ENCODE data around the gene TFIP11. TPM values are rescaled to one million over a fixed set of nuclear protein-coding genes. Genes with fewer than 3 reads are reported as not detected.

Gene TFIP11
- total and polyA plus RNA-seq, 3 experiments from 2014 or later, result 41.5 to 58.8 (median 53.9) TPM

DNA sequence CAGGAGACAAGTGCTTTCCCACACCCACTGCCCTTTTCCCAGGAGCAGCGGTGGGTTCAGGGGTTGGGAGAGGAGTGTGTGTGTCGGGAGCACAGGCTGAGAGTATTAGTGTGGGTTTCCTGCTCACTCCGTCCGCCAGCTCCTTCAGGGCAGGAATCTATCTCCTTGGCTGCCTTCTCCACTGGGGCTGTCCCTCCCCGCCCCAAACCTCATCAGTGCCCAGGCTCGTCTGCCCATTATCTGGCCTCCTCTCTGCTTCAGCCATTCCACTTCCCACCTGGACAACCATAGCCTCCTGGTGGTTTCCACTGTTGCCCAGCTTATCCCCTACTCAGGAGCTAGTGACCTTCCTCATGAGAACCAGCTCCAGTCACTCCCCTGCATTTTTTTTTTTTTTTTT lies 63.3 kb downstream of the TFIP11 start:
- no peaks in the 10 kb centered on the region for H3K27me3 Mint-ChIP-seq
- ChIA-PET POLR2A (no interaction called here), CTCF (no interaction called here)

GRCh38 chr22:26448334-26448733 lies 63.9 kb downstream of the TFIP11 start:
- H3K4me1 Mint-ChIP-seq, result no peaks in the 10 kb centered on the region
- peaks cover 0 to 51% (median 10%) of the 10 kb centered on the region in 3 donors for H3K36me3 Mint-ChIP-seq
- peak overlapping the region in 2 of 8 donors; percentile 23 to 44 for H3K27ac Mint-ChIP-seq
- POLR2A ChIA-PET, result no interaction called here
- no peak overlapping the region for H3K4me3 Mint-ChIP-seq
- Histone ChIP-seq H3K27me3 (ENCODE audit: insufficient read depth, low read length, poor library complexity, severe bottlenecking) (no peaks in the 10 kb centered on the region), H3K4me3 (ENCODE audit: low read length) (no peak overlapping the region), H3K9me3 (ENCODE audit: low read length) (no peaks in the 10 kb centered on the region), H3K27ac (ENCODE audit: low read depth, low read length) (no peak overlapping the region), H3K4me1 (ENCODE audit: insufficient read depth, low read length) (no peaks in the 10 kb centered on the region), H3K36me3 (ENCODE audit: insufficient read depth, low read length) (peaks cover 9% of the 10 kb centered on the region)
- no peaks in the 10 kb centered on the region for H3K27me3 Mint-ChIP-seq
- no peaks in the 10 kb centered on the region for H3K9me3 Mint-ChIP-seq
- CTCF ChIA-PET, result no interaction called here
- DNase-seq, result no peak

More for the DNA sequence above, 63.3 kb downstream of the TFIP11 start:
- DNase-seq, result no peak
- Mint-ChIP-seq H3K27ac (no peak overlapping the region), H3K36me3 (peaks cover 0 to 55% (median 10%) of the 10 kb centered on the region in 3 donors), H3K4me1 (no peaks in the 10 kb centered on the region), H3K9me3 (no peaks in the 10 kb centered on the region), H3K4me3 (no peak overlapping the region)
- H3K27me3 ChIP-seq (ENCODE audit: insufficient read depth, low read length, poor library complexity, severe bottlenecking), result no peaks in the 10 kb centered on the region
- H3K4me1 ChIP-seq (ENCODE audit: insufficient read depth, low read length), result no peaks in the 10 kb centered on the region
- no peak overlapping the region for H3K27ac ChIP-seq (ENCODE audit: low read depth, low read length)
- peaks cover 15% of the 10 kb centered on the region for H3K36me3 ChIP-seq (ENCODE audit: insufficient read depth, low read length)
- H3K9me3 ChIP-seq (ENCODE audit: low read length), result no peaks in the 10 kb centered on the region
- H3K4me3 ChIP-seq (ENCODE audit: low read length), result no peak overlapping the region

GRCh38 chr22:26447584-26448329 lies 64.5 kb downstream of the TFIP11 start:
- H3K27me3 ChIP-seq (ENCODE audit: insufficient read depth, low read length, poor library complexity, severe bottlenecking), result no peaks in the 10 kb centered on the region
- H3K27ac Mint-ChIP-seq, result peak overlapping the region in 4 of 8 donors; percentile 47 to 80 (median 70)
- ChIA-PET CTCF (interaction anchor here (1.7 kb wide), 1 partner anchor 14 kb away, joined by 3 read pairs; no protein-coding TSS in a partner anchor), POLR2A (no interaction called here)
- no peaks in the 10 kb centered on the region for H3K4me1 ChIP-seq (ENCODE audit: insufficient read depth, low read length)
- no peaks in the 10 kb centered on the region for H3K27me3 Mint-ChIP-seq
- H3K9me3 ChIP-seq (ENCODE audit: low read length), result no peaks in the 10 kb centered on the region
- peaks cover 6% of the 10 kb centered on the region for H3K36me3 ChIP-seq (ENCODE audit: insufficient read depth, low read length)
- no peaks in the 10 kb centered on the region for H3K4me1 Mint-ChIP-seq
- DNase-seq, result no peak
- H3K4me3 ChIP-seq (ENCODE audit: low read length), result no peak overlapping the region
- H3K9me3 Mint-ChIP-seq, result no peaks in the 10 kb centered on the region
- no peak overlapping the region for H3K4me3 Mint-ChIP-seq
- peaks cover 0 to 51% (median 10%) of the 10 kb centered on the region in 3 donors for H3K36me3 Mint-ChIP-seq
- H3K27ac ChIP-seq (ENCODE audit: low read depth, low read length), result no peak overlapping the region

DNA sequence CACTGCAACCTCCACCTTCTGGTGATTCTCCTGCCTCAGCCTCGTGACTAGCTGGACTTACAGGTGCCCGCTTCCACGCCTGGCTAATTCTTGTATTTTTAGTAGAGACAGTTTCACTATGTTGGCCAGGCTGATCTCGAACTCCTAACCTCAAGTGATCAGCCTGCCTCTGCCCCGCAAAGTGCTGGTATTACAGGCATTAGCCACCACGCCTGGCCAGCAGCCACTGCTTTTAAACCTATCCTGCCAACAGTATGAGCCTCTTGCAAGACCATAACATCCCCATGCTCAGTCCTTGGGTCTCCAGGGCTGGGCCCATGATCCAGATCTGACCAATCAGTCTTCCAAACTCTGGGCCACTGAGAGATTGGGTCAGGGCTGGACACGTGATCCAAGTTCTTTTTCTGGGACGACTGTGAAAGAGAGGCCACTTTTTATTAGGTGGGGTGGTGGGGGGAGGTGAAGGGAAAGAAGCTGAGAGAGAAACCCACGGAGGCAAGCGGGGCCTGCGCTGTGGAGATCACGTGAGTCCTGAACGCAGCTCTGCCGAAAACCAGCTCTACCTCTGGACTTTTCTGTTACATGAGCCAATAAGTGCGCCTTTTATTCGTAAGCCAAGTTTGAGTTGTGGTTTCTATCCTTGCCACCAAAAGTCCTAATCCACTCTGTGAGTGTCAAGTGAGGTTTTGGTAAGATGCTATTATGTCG lies 65.3 kb downstream of the TFIP11 start:
- DNase-seq, result no peak
- no peaks in the 10 kb centered on the region for H3K4me1 Mint-ChIP-seq
- H3K4me3 Mint-ChIP-seq, result no peak overlapping the region
- no peaks in the 10 kb centered on the region for H3K27me3 Mint-ChIP-seq
- peak overlapping the region in 3 of 8 donors; percentile 36 to 63 (median 38) for H3K27ac Mint-ChIP-seq
- no peaks in the 10 kb centered on the region for H3K4me1 ChIP-seq (ENCODE audit: insufficient read depth, low read length)
- H3K36me3 ChIP-seq (ENCODE audit: insufficient read depth, low read length), result peaks cover 6% of the 10 kb centered on the region
- POLR2A ChIA-PET, result no interaction called here
- peaks cover 0 to 49% (median 10%) of the 10 kb centered on the region in 3 donors for H3K36me3 Mint-ChIP-seq
- no peak overlapping the region for H3K27ac ChIP-seq (ENCODE audit: low read depth, low read length)
- no peaks in the 10 kb centered on the region for H3K9me3 ChIP-seq (ENCODE audit: low read length)
- no peaks in the 10 kb centered on the region for H3K27me3 ChIP-seq (ENCODE audit: insufficient read depth, low read length, poor library complexity, severe bottlenecking)
- no peaks in the 10 kb centered on the region for H3K9me3 Mint-ChIP-seq
- no peak overlapping the region for H3K4me3 ChIP-seq (ENCODE audit: low read length)
- CTCF ChIA-PET, result interaction anchor here (1.7 kb wide), 1 partner anchor 15 kb away, joined by 3 read pairs; no protein-coding TSS in a partner anchor

DNA sequence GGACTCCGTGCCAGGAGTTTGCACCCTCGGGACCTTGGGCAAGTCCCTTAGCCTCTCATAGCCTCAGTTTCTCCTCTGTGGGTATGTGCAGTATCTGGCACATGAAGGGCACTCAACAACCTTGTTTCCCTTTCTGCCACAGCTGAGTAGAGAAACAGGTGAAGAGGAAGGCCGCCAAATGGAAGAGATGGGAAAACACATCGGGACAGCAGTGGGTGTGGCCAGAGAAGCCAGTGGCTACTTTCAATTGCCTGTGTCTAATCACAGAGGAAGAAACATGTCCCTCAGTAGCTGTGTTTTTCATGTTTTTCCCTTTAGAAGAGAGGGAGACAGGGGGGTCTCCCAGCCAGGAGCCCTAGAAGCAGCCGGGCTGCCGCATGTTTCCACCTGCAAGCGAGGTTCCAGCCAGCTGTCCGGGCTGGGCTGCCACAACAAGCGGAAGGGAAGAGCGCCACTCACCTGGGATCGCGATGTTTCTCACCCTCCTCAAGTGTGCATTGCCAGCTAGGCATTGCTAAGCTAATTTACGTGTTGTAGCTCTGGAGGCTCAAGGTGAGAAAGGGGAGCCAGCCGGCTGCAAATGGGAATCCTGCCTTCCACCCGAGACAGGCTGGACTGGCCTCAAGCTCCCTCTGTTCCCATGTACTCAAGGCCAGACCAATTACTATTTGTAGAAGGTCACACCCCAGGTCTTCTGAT lies 66.5 kb downstream of the TFIP11 start:
- peaks cover 0 to 2% (median 0%) of the 10 kb centered on the region in 3 donors for H3K4me1 Mint-ChIP-seq
- no peak overlapping the region for H3K4me3 ChIP-seq (ENCODE audit: low read length)
- peaks cover 0 to 39% (median 6%) of the 10 kb centered on the region in 3 donors for H3K36me3 Mint-ChIP-seq
- H3K27me3 ChIP-seq (ENCODE audit: insufficient read depth, low read length, poor library complexity, severe bottlenecking), result no peaks in the 10 kb centered on the region
- H3K27ac Mint-ChIP-seq, result peak overlapping the region in 2 of 8 donors; percentile 59 to 95
- CTCF ChIA-PET, result interaction anchor here (1.7 kb wide), 1 partner anchor 16 kb away, joined by 3 read pairs; no protein-coding TSS in a partner anchor
- DNase-seq, result no peak
- no peak overlapping the region for H3K27ac ChIP-seq (ENCODE audit: low read depth, low read length)
- POLR2A ChIA-PET, result no interaction called here
- no peaks in the 10 kb centered on the region for H3K27me3 Mint-ChIP-seq
- H3K4me1 ChIP-seq (ENCODE audit: insufficient read depth, low read length), result no peaks in the 10 kb centered on the region
- H3K9me3 Mint-ChIP-seq, result no peaks in the 10 kb centered on the region
- no peaks in the 10 kb centered on the region for H3K9me3 ChIP-seq (ENCODE audit: low read length)
- no peak overlapping the region for H3K4me3 Mint-ChIP-seq
- no peaks in the 10 kb centered on the region for H3K36me3 ChIP-seq (ENCODE audit: insufficient read depth, low read length)

GRCh38 chr22:26444777-26445176 lies 67.5 kb downstream of the TFIP11 start:
- Histone ChIP-seq H3K36me3 (ENCODE audit: insufficient read depth, low read length) (no peaks in the 10 kb centered on the region), H3K27ac (ENCODE audit: low read depth, low read length) (no peak overlapping the region), H3K9me3 (ENCODE audit: low read length) (no peaks in the 10 kb centered on the region), H3K27me3 (ENCODE audit: insufficient read depth, low read length, poor library complexity, severe bottlenecking) (no peaks in the 10 kb centered on the region), H3K4me1 (ENCODE audit: insufficient read depth, low read length) (no peaks in the 10 kb centered on the region), H3K4me3 (ENCODE audit: low read length) (no peak overlapping the region)
- Mint-ChIP-seq H3K9me3 (no peaks in the 10 kb centered on the region), H3K27me3 (no peaks in the 10 kb centered on the region), H3K4me1 (peaks cover 0 to 4% (median 0%) of the 10 kb centered on the region in 3 donors), H3K4me3 (no peak overlapping the region), H3K36me3 (peaks cover 0 to 30% (median 6%) of the 10 kb centered on the region in 3 donors), H3K27ac (peak overlapping the region in 1 of 8 donors; percentile 32)
- CTCF ChIA-PET, result no interaction called here
- POLR2A ChIA-PET, result no interaction called here
- no peak for DNase-seq

DNA sequence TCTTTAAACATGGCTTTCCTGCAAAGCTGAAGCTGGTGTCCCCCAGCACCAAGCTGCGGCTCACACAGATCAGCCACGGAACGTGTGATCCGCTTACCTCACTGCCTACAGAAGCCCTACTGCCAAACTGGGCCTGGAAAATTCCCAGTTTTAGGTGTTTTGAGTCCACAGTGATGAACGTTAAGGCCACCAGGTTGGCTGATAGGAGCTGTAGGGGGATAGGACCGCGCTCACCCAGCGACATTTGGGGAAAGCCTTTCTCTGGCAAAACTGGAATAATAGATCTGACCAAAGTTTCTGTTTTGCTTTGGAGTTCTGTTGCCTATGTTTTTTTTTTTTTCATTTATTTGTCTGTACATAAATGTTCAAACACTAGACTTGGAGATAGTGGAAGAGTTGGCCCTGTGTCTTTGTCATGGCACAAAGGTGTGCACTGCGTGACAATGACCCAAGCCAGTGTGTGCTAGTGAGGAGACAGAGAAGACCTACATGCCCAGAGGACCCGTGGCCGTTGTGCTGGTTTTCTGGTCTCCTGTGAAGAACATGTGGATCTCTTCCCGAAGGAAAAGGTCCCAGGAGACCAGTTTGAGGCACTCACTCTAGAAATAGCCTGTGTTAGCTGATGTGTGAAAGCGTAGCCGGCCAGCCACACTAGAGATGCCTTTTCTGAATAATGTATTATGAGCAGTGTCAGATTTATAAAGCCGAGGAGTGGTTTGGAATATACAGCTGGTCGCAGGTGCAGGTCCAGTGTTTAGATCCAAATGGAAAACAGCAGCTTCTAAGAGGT lies 68.2 kb downstream of the TFIP11 start:
- H3K36me3 Mint-ChIP-seq, result peaks cover 0 to 29% (median 6%) of the 10 kb centered on the region in 3 donors
- POLR2A ChIA-PET, result no interaction called here
- no peaks in the 10 kb centered on the region for H3K27me3 Mint-ChIP-seq
- no peak overlapping the region for H3K27ac ChIP-seq (ENCODE audit: low read depth, low read length)
- no peak overlapping the region for H3K27ac Mint-ChIP-seq
- no peaks in the 10 kb centered on the region for H3K9me3 ChIP-seq (ENCODE audit: low read length)
- no peaks in the 10 kb centered on the region for H3K4me1 ChIP-seq (ENCODE audit: insufficient read depth, low read length)
- H3K4me1 Mint-ChIP-seq, result peaks cover 0 to 4% (median 0%) of the 10 kb centered on the region in 3 donors
- no peaks in the 10 kb centered on the region for H3K9me3 Mint-ChIP-seq
- CTCF ChIA-PET, result no interaction called here
- H3K27me3 ChIP-seq (ENCODE audit: insufficient read depth, low read length, poor library complexity, severe bottlenecking), result no peaks in the 10 kb centered on the region
- H3K4me3 Mint-ChIP-seq, result no peak overlapping the region
- H3K4me3 ChIP-seq (ENCODE audit: low read length), result no peak overlapping the region
- no peak for DNase-seq
- H3K36me3 ChIP-seq (ENCODE audit: insufficient read depth, low read length), result no peaks in the 10 kb centered on the region
